Gastrocnemius medialis (tissue), 4 donors: ENCODE measurements around the gene MALRD1. TPM values are rescaled to one million over a fixed set of nuclear protein-coding genes. Genes with fewer than 3 reads are reported as not detected.
A peak's percentile ranks its signal among the peaks of the same experiment; 100 is the strongest.

Experiments used
- ATAC-seq, 2 donors: fragments of 150-250 bp; one replicate each; pipeline ENCODE4 v1.9.1; 2016
- DNase-seq, 2 donors: peaks; one replicate each; pipeline ENCODE4 v3.0.0-alpha.2; 2019
- H3K27ac ChIP-seq, 4 donors: fragments of 200-600 bp; sonication (generic); 1 replicate in 1 of 4; 2 replicates in 3 of 4; pipeline ENCODE4 v1.5.1; 2016 to 2018; ENCODE audit warnings: mild to moderate bottlenecking in 2 of 4, moderate library complexity in 1 of 4
- H3K27me3 ChIP-seq, 3 donors: fragments of 200-600 bp; sonication (generic) in 2 of 3; 1 replicate in 1 of 3; 2 replicates in 2 of 3; pipeline versions ENCODE4 v1.5.1 to v1.6.0; 2016 to 2019; ENCODE audit warnings: mild to moderate bottlenecking in 1 of 3, moderate library complexity in 1 of 3
- H3K36me3 ChIP-seq, 2 donors: fragments of 200-600 bp; sonication (generic) in 1 of 2; one replicate each; pipeline ENCODE4 v1.5.1; 2017 to 2018
- H3K4me1 ChIP-seq, 2 donors: fragments of 200-600 bp; sonication (generic) in 1 of 2; one replicate each; pipeline ENCODE4 v1.5.1; 2016 to 2017; ENCODE audit warnings: mild to moderate bottlenecking in 2 of 2
- H3K4me3 ChIP-seq, 4 donors: fragments of 200-600 bp; sonication (generic) in 3 of 4; 1 replicate in 1 of 4; 2 replicates in 3 of 4; pipeline ENCODE4 v1.5.1; 2016 to 2019; ENCODE audit warnings: mild to moderate bottlenecking in 2 of 4
- H3K9me3 ChIP-seq, 3 donors: fragments of 200-600 bp; sonication (generic) in 2 of 3; 1 replicate in 1 of 3; 2 replicates in 2 of 3; pipeline ENCODE4 v1.5.1; 2016 to 2019
- CTCF ChIP-seq, 5 experiments: fragments of 450-650 bp in 3 of 5; fragments of 200-600 bp in 2 of 5; sonication (generic) in 2 of 5; IDR thresholded peaks in 4 of 5; conservative IDR thresholded peaks in 1 of 5; 1 replicate in 4 of 5; 2 replicates in 1 of 5; pipeline ENCODE4 v1.5.1; 2016 to 2019; ENCODE audit warnings: antibody characterized with exemption in 5 of 5, mild to moderate bottlenecking in 3 of 5, moderate library complexity in 3 of 5
- POLR2A ChIP-seq, 2 donors: fragments of 450-650 bp; IDR thresholded peaks; one replicate each; pipeline ENCODE4 v1.6.1; 2017; ENCODE audit warnings: antibody characterized with exemption in 2 of 2, mild to moderate bottlenecking in 2 of 2, moderate library complexity in 2 of 2
- in situ Hi-C, 4 donors: fragments of 200-750 bp; cut with MboI; loops; one replicate each; pipeline versions ENCODE4 v1.15.0 to v1.8.0; 2017; ENCODE audit warnings: low sequenced_read_pairs in 4 of 4
- intact Hi-C: fragments of 100-400 bp; cut with DNase I; formaldehyde crosslinking; loops from one replicate; pipeline ENCODE4 v1.15.1; 2023; ENCODE audit warnings: low total_unique reads
- total RNA-seq, 4 donors: library from RNA; depleted of rRNA; stranded (reverse); fragments of >200 nt; gene quantifications; one replicate each; pipeline versions ENCODE4 v1.1.0 to v1.2.3, GENCODE V29; 2016

The MALRD1 gene
- total RNA-seq, 4 donors from 2014 or later, result 0.75 TPM; not detected in 3

GRCh38 chr10:19480353-19480752 lies 431.8 kb downstream of the MALRD1 start:
- Histone ChIP-seq H3K27me3 (no peaks in the 10 kb centered on the region), H3K4me3 (no peak overlapping the region), H3K36me3 (no peaks in the 10 kb centered on the region), H3K4me1 (no peaks in the 10 kb centered on the region), H3K9me3 (no peaks in the 10 kb centered on the region), H3K27ac (no peak overlapping the region)
- no peak for TF ChIP-seq CTCF (IDR thresholded peaks at IDR 0.05 in 4 of 5, conservative IDR thresholded peaks at IDR 0.05 in 1 of 5)
- no peak for TF ChIP-seq POLR2A (IDR thresholded peaks at IDR 0.05)
- DNase-seq (no peak), ATAC-seq (no peak)
- in situ Hi-C loops, result no loop called here
- intact Hi-C loops, result loop anchor here (10.0 kb wide), 1 partner anchor 204 kb away; no protein-coding TSS in a partner anchor

GRCh38 chr10:19483421-19483820 lies 434.8 kb downstream of the MALRD1 start:
- H3K27me3 ChIP-seq, result no peaks in the 10 kb centered on the region
- no peak overlapping the region for H3K4me3 ChIP-seq
- no peak for ATAC-seq
- no peaks in the 10 kb centered on the region for H3K4me1 ChIP-seq
- no peaks in the 10 kb centered on the region for H3K9me3 ChIP-seq
- in situ Hi-C loops, result no loop called here
- no peak overlapping the region for H3K27ac ChIP-seq
- DNase-seq, result no peak
- TF ChIP-seq POLR2A (IDR thresholded peaks at IDR 0.05) (no peak), CTCF (IDR thresholded peaks at IDR 0.05 in 4 of 5, conservative IDR thresholded peaks at IDR 0.05 in 1 of 5) (no peak)
- intact Hi-C loops, result loop anchor here (10.0 kb wide), 1 partner anchor 201 kb away; no protein-coding TSS in a partner anchor
- H3K36me3 ChIP-seq, result no peaks in the 10 kb centered on the region

GRCh38 chr10:19488592-19489280 lies 440.1 kb downstream of the MALRD1 start:
- in situ Hi-C loops (no loop called here), intact Hi-C loops (loop anchor here (10.0 kb wide), 1 partner anchor 196 kb away; no protein-coding TSS in a partner anchor)
- H3K27ac ChIP-seq, result no peak overlapping the region
- ATAC-seq (no peak), DNase-seq (peak in 1 of 2 donors; percentile 13)
- no peaks in the 10 kb centered on the region for H3K36me3 ChIP-seq
- H3K27me3 ChIP-seq, result no peaks in the 10 kb centered on the region
- no peak for TF ChIP-seq POLR2A (IDR thresholded peaks at IDR 0.05)
- H3K4me1 ChIP-seq, result no peaks in the 10 kb centered on the region
- H3K9me3 ChIP-seq, result no peaks in the 10 kb centered on the region
- H3K4me3 ChIP-seq, result peak overlapping the region; percentile 2 to 30 (median 20)

GRCh38 chr10:19491166-19491565 lies 442.6 kb downstream of the MALRD1 start:
- Histone ChIP-seq H3K4me1 (no peaks in the 10 kb centered on the region), H3K36me3 (no peaks in the 10 kb centered on the region), H3K4me3 (no peak overlapping the region), H3K27ac (no peak overlapping the region), H3K9me3 (no peaks in the 10 kb centered on the region), H3K27me3 (no peaks in the 10 kb centered on the region)
- intact Hi-C loops (no loop called here), in situ Hi-C loops (no loop called here)
- TF ChIP-seq CTCF (IDR thresholded peaks at IDR 0.05 in 4 of 5, conservative IDR thresholded peaks at IDR 0.05 in 1 of 5) (no peak), POLR2A (IDR thresholded peaks at IDR 0.05) (no peak)
- DNase-seq (no peak), ATAC-seq (no peak)

- Histone ChIP-seq H3K4me1 (no peaks in the 10 kb centered on the region), H3K27ac (no peak overlapping the region), H3K27me3 (no peaks in the 10 kb centered on the region), H3K9me3 (no peaks in the 10 kb centered on the region), H3K36me3 (no peaks in the 10 kb centered on the region), H3K4me3 (no peak overlapping the region)
- DNase-seq, result no peak
- ATAC-seq, result no peak
- intact Hi-C loops (no loop called here), in situ Hi-C loops (no loop called here)
- TF ChIP-seq CTCF (IDR thresholded peaks at IDR 0.05 in 4 of 5, conservative IDR thresholded peaks at IDR 0.05 in 1 of 5) (no peak), POLR2A (IDR thresholded peaks at IDR 0.05) (no peak)
Observed at GRCh38 chr10:19493917-19494316, 445.3 kb downstream of the MALRD1 start.
